Stimulated activated CD4-positive, alpha-beta T cell treated with anti-CD3 and anti-CD28 coated beads, Interleukin-15, amount 100 ng/mL, for 48 hours (primary cell): ENCODE data around the gene ALS2.
"Not testable (repeated sequence)": the region's sequence is repeated elsewhere in the genome, so short reads cannot be mapped to it uniquely, and the experiment has no call there.

ENCODE experiments used
- DNase-seq, 2 donors: peaks; one replicate each; pipeline ENCODE4 v3.0.0-alpha.2; 2020; ENCODE audit warnings: low read depth in 2 of 2

Gene ALS2

DNA sequence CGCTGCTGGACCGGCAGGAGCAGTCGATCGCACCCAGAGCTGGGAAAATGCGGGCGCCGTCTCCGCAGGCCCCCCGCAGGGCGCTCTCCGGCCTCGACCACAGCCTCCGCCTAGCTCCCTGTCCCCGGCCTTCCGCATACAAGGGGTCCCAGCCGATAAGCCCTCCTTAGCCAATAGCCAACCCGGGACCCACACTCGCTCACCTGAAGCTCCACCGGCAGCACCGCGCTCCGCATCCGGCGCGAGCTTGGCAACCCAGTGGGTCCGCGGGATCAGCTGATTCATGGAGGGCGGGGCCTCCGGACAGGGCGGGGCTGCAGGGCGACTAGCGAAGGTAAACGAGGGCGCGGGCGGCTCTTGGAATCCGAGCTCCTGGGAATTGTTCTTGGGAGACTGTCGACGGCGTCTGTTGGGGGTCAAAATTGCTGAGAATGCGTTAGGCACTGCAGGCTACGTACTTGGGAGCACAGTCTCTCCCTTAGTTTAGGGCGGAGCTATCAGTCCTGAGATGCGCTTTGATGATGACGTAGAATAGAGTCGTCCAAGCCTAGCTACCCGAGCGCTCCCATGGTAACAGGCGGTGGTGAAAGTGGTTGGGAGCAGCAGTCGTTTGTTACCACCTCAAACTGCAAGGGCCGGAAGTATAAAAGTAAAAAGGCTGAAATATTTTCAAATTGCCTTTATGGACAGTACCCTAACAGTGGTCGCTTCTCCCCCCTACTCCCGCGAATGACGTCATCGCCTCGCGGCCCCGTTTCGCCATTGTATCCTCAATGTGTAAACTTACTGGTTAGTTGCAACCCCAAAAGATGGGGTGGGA lies at the start of gene ALS2:
Gene ALS2 (minus strand): TSS at position 260 of the 820 bp plus-strand sequence. CDS start 12,048 bp downstream, outside the sequence.
- peak; percentile 84 to 90 for DNase-seq

DNA sequence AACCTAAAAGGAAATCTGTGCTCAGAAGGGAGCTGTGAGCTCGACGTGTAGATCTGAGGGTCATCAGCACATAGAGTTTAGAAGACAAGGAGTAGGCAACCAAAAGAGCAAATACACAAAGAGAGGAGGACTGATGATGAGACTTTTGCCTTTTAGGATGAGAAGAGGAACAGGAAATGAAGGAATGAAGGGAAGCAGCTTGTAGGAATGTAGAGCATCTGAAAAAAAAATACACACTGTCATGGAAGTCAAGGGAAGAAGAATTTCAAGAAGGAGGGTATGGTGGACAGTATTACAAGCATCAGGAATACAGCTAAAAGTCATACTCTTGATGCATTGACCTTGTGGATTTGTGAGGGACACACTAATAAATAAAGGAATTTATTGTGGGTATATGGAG lies 47.5 kb upstream of the ALS2 start:
- no peak for DNase-seq

DNA sequence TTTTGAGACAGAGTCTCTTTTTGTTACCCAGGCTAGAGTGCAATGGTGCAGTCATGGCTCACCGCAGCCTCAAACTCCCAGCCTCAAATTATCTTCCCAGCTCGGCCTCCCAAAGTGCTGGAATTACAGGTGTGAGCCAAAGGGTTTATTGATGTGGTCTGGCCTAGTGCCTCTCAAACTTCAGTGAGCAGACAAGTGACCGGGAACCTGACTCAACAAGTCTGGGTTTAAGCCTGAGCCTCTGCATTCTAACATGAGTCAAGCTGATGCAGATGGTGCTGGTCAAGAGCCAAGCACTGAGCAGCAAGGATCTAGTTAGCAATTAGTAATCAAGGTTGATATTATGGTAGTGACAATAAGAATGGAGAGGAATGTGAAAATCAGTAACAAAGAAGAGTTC lies 46.9 kb upstream of the ALS2 start:
- DNase-seq: no peak

DNA sequence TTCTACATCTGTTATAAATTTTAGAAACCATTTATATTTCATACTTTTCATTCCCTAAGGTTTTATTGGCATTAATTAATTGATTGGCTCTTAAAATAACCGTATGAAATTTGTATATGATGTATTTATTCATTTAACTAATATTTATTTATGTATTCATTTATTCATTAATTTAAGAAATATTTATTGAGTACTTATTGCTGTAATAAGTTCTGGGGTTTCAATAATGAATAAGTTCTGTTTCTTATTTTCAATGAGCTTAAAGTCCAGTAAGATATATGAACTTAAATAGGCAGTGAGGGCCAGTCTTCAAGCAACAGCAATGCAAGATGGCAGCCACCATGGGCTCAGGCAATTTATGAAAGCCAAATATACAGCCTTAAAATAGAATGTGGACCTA lies 43.5 kb upstream of the ALS2 start:
- no peak for DNase-seq

DNA sequence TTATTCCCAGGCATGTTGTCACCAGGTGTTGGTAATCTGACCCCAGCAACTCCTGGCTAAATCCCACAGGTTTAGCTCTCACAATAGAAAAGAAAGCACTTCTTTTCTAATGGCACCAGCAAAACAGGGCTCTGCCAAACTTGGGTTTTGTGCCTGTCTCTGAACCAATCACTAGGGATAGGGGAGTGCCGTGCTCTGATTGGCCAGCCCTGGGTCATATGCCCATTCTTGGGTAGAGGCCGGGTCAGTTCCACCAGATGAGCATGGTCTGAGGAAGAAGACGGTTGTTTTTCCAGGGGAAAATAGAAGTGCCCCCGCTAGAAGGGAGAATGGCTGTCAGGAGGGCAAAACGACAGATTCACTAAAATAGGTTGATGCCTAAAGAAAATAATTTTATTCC lies 40.3 kb upstream of the ALS2 start:
- no peak for DNase-seq

DNA sequence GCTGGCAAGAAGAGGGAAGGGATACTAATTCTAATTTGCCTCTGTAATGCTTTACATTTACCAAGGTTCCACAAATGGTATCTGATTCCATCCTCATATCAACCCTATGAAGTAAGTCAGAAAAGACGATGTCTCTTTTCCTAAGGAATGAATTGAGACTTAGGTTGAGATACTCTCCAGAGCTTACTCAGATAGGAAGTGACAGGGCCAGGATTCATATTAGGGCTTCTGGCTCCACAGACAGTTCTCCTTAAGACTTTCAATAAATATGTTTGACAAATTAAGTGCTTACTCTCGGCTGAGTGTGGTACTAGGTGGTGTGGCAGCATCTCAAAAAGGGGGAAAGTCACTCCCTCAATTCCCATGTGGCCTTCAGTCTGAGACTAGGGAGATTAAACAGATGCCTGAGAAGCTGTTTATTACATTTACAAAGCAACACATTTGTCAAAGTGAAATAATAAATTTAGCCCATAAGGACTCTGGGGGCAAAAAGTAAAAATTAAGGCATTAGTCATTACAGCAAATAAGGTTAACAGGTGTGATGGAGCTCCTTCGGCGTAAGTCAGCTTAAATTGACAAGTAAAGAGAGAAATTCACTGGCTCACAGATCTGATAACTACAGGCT lies 39.8 kb upstream of the ALS2 start:
- DNase-seq: no peak

DNA sequence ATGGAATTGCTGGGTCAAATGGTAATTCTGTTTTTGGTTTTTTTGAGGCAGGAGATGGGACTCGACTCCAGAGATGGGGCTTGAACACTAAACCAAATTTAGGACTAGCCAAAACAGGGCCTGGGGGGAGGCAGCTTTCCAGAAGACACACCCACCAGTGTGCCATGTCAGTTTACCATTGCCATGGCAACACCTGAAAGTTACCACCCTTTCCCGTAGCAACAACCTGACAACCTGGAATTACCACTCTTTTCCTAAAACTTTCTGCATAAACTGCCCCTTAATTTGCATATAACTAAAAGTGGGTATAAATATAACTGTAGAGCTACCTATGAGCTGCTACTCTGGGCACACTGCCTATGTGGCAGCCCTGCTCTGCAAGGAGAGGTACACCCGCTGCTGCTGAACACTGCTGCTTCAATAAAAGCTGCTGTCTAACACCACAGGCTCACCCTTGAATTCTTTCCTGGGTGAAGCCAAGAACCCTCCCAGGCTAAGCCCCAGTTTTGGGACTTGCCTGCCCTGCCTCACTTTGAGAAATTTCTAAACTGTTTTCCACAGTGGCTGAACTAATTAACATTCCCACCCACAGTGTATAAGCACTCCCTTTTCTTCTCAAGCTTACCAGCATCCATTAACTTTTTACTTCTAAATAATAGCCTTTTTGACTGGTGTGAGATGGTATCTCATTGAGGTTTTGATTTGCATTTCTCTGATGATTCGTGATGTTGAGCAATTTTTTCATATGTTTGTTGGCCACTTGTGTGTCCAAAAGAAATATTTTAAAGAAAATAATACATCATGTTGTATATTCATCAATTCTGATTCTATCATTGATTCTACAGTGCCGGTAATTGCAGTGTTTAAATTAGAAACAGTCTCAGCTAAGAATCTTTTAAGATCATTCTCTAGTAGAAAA lies 36.2 kb upstream of the ALS2 start:
- no peak for DNase-seq

DNA sequence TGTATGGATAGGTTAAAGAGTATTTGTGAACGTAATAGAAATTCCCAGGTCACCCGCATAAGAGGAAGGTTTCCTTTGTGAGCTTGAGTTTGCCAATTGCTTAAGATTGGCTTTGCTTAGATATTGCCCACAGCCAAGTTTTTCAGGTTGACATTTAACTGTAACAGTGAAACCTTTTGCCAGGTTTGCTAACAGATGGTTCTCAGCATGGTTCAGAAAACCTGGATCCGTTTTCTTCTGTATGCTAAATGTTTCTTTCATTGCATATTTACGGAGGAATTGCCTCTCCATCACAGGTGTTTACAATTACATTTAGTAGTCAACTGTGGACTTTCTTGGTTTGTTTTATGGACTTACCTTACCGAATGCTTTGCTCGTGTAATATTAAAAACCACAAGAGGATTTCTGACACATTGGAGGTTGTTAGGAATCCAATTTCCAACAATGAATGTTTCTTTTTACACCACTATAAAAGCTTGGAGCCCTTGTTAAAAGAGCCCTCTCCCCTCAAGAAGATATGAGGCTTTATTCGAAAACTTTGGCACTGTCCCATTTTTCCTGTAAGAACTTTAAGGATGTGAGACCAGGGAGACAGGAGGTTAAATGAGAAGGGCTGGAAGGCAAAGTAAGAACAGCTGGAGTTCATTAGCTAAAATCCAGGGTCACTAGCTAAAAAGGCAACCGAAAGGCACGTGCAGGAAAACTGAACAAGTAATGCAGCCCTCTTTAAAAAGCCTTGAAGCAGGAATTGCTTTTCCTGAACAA lies 33.4 kb upstream of the ALS2 start:
- no peak for DNase-seq

DNA sequence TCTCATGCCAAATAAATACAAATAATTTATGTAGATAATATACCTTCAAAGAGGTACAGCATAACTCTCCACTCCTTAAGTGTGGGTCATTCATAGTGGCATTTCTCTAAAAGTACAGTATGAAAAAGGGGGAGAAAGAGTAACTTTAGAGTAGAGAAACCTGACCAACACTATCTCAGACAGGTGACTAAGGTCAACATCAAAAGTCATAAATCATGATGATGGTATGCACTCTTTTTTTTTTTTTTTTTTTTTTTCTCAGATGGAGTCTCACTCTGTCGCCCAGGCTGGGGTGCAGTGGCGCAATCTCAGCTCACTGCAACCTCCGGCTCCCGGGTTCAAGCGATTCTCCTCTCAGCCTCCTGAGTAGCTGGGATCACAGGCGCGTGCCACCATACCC lies 29.9 kb upstream of the ALS2 start:
- DNase-seq: not testable (repeated sequence)

DNA sequence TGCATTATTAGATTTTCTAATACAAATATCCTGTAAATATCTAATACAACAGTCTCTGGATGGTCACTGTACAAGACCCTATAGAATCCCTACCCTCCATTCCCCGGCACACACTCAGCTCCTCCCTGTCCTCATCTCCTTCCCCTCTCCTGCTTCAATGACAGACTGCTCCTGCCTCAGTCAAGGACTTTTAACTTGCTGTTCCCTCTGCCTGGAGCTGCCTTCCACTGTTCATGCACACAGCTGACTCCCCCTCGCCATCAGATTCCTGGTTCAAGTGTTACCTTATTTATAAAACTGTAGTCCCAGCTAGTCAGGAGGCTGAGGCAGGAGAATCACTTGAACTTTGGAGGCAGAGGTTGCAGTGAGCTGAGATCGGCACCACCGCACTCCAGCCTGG lies 28.9 kb upstream of the ALS2 start:
- DNase-seq: no peak

DNA sequence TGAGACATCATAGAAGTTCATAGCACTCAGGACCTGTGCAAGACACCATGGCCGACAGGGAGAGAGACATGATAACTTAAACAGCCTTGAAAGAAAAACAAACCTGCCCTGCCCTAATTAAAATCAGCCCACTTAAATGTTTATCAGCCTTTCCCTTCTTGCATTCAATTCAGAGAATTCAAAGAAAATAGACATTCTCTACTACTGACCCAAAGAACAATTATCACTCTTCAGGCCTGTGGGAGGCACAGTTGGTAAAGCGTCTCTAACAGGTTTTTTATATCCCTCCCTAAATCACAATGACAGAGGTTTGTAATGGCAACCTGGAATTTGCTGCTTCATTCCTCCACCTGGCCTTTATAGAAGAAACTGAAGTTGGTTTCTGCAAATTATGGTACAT lies 27.3 kb upstream of the ALS2 start:
- no peak for DNase-seq

DNA sequence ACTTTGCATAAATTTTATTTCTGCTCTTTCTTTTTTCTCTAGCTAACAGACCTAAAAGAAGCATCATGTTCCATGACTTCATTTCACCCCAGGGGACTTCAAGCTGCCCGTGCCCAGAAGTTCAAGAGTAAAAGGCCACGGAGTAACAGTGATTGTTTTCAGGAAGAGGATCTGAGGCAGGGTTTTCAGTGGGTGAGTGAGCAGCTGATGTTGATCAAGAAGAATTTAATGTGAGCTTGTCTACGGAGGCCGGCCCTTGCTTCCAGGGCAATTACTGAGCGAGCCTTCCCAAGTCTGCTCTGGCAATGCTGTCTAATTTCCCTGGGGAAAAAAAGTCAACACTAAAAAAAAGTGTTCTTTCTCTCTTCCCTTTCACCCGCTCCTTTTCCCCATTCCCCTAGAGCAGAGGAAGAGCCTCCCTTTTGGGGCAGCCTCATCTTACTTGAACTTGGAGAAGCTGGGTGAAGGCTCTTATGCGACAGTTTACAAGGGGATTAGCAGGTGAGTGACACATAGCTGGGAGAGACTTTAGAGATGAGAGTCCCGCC lies 26.8 kb upstream of the ALS2 start:
- DNase-seq: no peak

DNA sequence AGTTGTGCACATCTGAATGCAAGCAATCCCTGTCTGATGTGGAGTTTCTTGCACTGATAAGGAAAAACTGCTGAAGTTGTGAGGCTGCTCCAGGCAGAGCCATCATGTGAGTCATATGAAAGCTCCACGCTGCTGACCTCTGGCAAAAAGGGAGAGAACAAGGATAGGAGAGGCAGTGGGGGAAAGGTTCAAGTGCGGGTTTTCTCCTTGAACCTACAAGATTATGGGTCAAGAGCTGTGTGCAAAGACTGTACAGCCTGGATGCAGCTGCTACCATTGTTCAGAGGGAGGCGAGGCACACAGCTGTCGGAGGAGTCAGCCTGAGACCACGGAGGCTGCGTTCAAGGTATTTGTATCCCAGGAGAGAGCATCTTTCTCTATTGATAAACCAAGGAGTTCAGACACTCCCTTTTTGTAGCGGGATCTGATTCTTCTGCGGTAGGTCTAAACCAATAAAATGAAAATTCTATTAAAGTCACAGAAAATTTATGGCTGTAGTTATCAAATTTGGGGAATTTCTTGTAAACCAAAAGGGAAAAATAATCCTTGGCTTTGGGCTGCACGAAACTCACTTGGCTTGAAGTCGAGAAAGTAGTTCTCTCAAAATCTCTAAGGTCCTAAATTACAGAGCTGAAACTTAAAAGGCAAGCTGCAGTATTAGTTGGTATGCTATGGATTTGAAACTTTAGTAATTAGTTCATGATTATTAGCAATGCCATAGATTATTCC lies 25.9 kb upstream of the ALS2 start, which contains the start of gene CDK15:
Gene CDK15 (plus strand): TSS at position 96 of the 729 bp plus-strand sequence. CDS start 128 bp downstream, at position 224.
- DNase-seq: no peak

DNA sequence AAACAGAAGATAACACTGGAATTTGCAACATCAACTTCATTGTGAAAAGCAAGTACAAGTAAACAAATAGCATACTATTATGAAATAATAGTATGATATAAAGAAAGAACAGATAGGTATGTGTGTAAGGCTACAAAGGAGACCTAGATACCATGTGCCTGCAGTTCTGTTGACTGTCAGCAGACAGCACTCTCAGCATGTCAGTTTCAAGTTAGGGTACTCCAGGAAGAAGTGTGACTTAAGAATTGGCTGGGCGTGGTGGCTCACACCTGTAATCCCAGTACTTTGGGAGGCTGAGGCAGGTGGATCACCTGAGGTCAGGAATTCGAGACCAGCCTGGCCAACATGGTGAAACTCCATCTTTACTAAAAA lies 18.2 kb upstream of the ALS2 start:
- not testable (repeated sequence) for DNase-seq

DNA sequence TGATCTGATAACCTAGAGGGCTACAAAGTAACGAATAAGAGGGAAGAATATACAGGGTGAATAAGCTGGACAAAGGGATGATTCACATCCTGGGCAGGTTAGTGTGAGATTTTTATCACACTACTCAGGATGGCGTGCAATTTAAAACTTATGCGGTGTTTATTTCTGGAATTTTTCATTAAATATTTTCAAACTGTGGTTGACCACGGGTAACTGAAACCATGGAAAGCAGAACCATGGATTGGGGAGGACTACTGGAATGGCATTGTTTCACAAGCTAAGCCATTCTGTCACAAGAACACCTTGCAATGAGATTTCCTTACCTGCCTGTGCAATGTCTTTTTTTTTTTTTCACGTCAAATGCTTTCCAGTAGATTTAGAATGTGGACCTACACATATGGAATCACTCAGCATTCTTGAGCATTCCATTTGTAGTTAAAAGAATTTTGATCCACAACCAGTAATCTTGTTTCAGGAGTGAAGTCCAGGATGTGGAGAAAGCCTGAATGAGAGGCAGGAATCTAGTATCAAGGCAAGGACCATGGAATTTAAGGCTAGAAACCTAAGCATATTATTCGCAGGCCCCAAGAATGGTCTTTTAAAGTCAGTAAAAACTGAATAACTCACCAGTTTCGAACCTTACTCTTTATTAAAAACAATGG lies 17.6 kb upstream of the ALS2 start:
- no peak for DNase-seq

DNA sequence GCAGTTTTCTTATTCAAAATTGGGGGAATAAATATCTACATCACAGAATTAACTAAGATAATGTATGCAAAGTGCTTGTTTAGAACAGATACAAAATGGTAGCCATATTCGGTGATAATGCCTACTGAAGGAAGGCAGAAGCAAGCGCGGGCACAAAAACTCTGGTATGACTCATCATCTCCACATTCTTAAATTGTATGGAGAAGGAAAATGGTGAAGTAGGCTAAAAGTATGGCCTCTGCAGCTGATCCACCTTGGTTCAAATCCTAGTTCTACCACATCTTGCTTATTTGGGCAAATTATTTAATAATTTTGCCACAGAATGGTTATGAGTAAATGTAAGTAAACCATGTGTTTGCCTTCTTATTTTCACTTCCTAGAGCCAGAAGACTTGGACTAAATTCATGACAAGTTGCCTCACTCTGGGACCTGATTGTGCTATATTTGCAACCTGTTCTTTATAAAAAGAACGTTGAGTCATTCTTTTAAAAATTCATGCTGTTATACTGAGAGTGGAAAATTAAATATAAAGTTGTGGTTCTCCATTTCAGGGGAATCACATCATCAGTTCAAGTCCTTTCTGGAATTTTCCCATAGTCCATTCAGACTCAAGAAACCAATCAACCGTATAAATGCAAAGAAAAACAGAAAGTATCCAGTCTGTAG lies 16.6 kb upstream of the ALS2 start:
- DNase-seq: no peak

DNA sequence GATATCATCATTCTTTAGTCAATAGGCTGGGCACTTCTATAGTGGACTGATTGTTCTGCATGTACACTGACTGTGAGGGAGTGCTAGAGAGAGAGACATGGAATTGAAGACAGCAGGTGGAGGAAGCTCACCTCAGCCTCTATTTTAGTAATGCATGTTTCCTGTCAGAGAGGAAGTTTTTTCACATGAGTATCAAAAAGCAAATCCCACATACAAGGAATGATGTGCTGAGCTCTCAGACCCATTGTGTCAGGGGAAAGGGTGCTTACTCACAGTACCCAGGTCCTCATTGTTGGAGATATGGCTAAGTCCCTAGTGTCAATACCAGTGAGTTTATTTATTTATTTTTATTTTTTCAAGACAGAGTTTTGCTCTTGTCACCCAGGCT lies 15.7 kb upstream of the ALS2 start:
- DNase-seq: no peak

DNA sequence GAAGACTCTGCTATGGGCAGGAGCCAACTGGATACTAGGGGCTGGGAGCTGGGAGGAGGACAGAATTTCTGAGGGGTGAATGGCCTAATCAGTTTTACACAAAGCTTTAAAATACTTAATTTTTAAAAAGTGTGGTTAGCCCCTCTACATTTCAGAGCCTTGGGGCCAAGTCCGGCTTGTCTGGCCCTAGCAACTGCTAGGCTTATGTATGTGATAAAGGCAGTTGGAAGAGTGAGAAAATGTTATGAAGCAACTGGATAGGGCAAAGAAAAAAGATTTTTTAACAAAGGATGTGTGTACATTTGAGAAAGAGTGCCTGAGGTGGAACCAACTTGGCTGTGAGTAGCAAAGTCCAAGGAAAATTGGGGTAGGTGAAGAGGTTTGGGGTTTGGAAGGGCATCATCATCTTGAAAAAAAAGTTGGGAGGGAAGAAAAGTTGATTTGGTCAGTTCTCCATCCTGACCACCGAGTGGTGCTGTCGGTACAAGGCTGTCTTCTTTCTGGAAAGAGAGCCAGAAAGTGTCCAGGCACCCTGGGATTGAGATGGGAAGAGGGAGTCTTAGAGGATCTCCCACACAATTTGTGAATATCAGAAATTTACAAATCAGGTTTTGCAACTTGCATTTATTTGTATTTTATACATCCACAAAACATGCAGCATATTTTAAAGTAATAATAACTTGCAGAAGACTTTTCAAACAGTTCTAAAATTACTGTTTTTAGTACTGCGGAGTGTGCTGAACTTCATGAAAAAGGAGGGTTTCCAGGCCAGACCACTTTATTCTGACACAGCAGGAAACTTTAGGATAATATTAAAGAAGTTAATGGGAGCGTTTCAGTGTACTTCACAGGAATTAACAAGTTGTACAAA lies 15.1 kb upstream of the ALS2 start:
- DNase-seq: no peak

DNA sequence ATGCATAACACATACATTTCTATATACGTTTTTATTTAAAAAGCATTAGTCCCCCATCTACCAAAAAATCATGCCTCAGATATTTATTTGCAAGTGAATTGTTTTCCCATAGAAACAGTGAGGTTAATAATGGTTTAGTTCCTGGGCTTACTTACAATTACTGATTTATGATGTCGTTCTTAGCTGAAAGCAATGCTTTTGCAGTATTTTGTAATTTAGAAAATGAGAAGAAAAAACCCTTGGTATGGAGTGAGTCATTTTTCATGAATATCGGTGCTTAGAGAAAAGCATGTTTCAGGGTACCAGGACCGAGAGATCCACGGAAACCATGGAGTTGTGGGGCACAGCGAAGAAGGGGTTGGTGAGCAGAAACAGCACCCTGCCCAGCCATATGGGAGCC lies 13.6 kb upstream of the ALS2 start:
- no peak for DNase-seq
